LNCaP clone FGC (cell line): Measurements from ENCODE around the gene SORL1.

ENCODE experiments used
- DNase-seq: peaks from one replicate; pipeline ENCODE4 v3.0.0-alpha.2; 2011; ENCODE audit warnings: low read depth
- H3K4me3 ChIP-seq: 2 replicates; pipeline ENCODE4 v1.5.1; 2011; ENCODE audit warnings: mild to moderate bottlenecking, low read depth, low read length, control low read depth
- TF ChIP-seq, protein P1 (sequence below): IDR thresholded peaks from 2 replicates; pipeline ENCODE4 v1.5.1; 2012; ENCODE audit warnings: mild to moderate bottlenecking; ENCODE audit not compliant: control insufficient read depth, insufficient read depth; ENCODE audit errors: extremely low read depth

SORL1 gene

DNA sequence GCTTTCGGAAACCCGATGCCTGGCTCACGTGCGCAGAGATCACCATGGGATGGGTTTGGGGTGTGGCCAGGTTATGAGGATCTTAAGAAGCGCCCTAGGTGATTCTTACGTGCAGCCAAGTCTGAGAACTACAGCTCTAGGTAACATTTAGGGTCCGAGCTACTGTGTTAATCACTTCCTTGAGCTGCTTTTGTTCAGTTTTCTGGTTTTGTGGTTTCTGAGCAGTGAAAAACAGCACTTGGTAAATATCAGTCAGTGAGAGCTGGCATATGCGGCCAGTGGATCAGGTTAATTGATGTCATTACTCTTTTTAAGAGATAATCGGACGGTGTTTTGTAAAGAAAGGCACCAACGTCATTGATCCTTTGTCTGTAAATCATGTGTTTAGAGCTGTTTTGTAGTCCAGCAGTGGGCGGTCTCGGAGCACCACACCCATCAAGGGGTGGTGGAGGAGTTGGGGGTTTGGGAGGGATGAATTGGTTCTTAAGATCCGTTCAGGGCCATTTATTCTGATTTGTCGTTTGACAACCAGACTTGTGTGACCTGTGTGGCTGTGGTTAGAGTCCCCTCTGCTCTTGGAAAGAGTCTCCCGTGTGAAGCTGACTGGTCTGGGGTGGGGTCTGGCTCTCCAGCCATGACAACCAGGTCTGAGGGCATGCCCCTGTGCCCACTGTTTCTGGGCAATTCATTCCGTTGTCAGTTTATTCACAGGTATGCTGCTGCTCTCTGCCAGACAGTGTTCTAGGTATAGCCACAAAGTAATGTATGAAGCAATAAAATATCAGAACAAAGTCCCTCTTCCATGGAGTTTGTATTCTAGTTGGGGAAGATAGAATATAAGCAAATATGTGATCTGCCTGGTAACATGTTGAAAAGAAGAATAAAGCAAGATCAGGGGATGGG, 62.6 kb downstream of the SORL1 start:
- DNase-seq: no peak
- TF ChIP-seq, protein P1, sequence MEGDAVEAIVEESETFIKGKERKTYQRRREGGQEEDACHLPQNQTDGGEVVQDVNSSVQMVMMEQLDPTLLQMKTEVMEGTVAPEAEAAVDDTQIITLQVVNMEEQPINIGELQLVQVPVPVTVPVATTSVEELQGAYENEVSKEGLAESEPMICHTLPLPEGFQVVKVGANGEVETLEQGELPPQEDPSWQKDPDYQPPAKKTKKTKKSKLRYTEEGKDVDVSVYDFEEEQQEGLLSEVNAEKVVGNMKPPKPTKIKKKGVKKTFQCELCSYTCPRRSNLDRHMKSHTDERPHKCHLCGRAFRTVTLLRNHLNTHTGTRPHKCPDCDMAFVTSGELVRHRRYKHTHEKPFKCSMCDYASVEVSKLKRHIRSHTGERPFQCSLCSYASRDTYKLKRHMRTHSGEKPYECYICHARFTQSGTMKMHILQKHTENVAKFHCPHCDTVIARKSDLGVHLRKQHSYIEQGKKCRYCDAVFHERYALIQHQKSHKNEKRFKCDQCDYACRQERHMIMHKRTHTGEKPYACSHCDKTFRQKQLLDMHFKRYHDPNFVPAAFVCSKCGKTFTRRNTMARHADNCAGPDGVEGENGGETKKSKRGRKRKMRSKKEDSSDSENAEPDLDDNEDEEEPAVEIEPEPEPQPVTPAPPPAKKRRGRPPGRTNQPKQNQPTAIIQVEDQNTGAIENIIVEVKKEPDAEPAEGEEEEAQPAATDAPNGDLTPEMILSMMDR: no peak
- no peak overlapping the region for H3K4me3 ChIP-seq

DNA sequence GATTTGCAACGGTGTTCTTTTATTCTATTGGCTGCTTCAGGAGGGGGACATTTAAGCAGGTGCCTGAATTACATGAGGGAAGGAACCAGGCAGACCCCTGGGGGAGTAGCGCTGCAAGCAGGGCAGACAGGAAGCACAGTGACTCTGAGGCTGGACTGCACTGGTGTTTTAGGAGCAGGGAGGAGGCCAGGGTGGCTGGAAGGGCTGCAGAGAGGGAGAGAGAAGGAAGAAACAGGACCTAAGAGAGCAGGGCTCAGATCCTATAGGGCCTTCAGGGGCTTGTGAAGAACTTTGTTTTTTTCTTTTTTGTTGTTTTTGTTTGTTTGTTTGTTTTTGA, 63.2 kb downstream of the SORL1 start:
- TF ChIP-seq, protein P1: no peak
- DNase-seq: no peak
- H3K4me3 ChIP-seq: no peak overlapping the region

DNA sequence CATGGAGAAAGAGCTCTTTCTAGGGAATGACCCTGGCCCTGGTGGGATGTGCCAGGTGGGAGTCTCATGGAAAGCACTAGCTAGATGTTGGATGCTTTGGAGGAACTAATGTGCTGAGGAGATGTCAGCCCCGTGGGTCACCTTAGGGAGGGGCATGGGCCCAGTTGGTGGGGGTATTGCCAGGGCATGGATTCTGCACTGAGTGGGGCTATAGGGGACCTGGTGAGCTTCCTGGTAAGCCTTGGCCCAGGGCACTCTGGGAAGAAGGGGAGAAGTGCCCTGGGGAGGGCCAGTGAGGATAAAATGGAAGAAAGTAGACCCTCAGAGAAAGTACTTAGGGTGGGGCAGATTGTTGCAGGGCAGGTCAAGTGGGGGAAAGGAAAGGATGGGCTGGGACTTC, 65.9 kb downstream of the SORL1 start:
- no peak for DNase-seq
- TF ChIP-seq, protein P1: no peak
- H3K4me3 ChIP-seq: no peak overlapping the region

DNA sequence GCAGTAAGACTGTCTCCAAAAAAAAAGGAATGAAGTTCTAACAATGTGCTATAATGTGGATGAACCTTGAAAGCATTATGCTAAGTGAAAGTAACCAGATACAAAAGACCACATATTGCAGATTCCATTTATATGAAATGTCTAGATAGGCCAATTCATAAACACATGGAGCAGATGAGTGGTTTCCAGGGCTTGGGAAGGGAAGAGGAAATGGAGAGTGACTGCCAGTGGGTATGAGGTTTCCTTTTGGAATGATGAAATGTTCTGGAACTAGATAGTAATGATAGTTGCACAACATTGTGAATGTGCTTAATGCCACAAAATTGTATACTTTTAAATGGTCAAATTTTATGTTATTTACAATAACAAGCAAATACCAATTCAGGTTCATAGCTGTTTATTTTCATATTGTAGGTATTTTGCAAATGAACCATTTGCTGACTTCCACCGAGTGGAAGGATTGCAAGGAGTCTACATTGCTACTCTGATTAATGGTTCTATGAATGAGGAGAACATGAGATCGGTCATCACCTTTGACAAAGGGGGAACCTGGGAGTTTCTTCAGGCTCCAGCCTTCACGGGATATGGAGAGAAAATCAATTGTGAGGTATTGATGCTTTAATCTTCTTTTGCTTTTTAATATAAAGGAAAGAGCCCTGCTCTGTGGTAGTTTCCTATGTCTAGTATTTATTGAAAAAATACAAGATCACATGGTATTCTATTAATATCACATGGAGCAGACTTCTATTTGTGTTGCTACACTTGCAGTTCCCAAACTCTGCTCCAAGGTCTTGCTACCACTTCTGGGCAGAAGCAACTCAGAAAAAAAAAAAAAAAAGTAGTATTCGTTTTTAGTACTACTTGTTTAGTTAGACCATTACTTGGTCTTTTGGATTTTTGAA, 68.4 kb downstream of the SORL1 start:
- H3K4me3 ChIP-seq: no peak overlapping the region
- TF ChIP-seq, protein P1: no peak
- peak; percentile 7 for DNase-seq

DNA sequence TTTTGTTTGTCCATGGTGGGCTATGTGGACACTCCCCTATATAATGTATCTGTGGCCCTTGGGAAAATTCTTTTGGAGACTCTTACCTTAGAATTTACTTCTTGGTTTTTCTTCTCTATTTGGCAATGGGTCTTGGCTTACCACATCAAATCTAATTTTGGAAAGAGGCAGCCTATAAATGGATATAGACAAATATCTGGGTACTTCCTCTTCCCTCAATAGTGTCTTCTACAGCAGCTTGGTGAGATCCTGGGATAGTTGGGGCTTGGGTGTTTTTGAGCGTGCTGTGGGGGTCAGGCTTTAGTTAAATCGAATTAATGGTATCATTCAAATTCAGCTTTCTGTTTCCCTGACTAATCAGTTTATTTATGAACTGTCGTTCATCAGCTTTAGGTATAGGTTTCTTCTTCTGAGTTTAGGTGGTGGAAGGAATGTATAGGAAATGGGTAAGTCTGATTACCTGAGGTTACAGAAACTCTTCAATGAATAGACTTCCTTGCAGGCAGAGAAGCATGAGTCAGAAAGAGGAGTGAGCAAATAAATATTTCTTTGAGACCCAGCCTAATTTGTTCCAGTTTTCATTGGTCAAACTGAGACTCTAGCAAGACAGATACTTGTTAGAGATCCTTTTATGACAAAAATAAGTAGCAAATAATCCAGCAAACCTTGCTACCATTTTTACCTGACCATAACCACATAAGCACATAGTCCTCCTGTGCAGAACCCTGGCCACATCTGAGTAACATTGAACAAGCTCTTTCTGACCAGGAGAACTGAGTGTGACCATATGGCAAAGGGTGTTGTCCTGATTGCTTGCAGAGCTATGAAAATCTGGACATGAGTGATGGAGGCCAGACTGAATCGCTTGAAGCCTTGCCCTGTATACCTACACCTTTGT, 69.3 kb downstream of the SORL1 start:
- peak; percentile 21 for DNase-seq
- no peak overlapping the region for H3K4me3 ChIP-seq
- TF ChIP-seq, protein P1: no peak
